ENCODE results near the gene SYNJ1. TPM values are rescaled to one million over a fixed set of nuclear protein-coding genes. Genes with fewer than 3 reads are reported as not detected.

SYNJ1 gene
- total and polyA plus RNA-seq, 9 of the 15 experiments (the other 6 are each of a cell fraction or from before 2014, with no cell fraction given) = 2.4 to 10.6 (median 5.6) TPM

DNA sequence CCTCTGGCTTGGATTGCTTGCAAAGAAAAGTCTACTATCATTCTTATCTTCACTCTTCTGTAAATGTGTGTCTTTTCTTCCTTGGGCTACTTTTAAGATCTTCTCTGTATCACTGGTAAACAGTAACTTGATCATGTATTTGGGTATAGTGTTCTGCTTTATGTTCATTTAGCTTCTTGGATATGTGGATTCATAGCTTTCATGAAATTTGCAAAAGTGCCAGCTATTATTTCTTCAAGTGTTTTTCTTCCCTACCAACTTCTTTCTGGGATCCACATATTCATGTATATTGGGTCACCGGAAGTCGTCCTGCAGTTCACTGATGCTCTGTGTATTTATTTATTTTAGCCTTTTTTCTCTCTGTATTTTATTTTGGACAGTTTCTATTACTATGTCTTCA is 11.3 kb downstream of the SYNJ1 start (continued):
- TF ChIP-seq, protein P1, sequence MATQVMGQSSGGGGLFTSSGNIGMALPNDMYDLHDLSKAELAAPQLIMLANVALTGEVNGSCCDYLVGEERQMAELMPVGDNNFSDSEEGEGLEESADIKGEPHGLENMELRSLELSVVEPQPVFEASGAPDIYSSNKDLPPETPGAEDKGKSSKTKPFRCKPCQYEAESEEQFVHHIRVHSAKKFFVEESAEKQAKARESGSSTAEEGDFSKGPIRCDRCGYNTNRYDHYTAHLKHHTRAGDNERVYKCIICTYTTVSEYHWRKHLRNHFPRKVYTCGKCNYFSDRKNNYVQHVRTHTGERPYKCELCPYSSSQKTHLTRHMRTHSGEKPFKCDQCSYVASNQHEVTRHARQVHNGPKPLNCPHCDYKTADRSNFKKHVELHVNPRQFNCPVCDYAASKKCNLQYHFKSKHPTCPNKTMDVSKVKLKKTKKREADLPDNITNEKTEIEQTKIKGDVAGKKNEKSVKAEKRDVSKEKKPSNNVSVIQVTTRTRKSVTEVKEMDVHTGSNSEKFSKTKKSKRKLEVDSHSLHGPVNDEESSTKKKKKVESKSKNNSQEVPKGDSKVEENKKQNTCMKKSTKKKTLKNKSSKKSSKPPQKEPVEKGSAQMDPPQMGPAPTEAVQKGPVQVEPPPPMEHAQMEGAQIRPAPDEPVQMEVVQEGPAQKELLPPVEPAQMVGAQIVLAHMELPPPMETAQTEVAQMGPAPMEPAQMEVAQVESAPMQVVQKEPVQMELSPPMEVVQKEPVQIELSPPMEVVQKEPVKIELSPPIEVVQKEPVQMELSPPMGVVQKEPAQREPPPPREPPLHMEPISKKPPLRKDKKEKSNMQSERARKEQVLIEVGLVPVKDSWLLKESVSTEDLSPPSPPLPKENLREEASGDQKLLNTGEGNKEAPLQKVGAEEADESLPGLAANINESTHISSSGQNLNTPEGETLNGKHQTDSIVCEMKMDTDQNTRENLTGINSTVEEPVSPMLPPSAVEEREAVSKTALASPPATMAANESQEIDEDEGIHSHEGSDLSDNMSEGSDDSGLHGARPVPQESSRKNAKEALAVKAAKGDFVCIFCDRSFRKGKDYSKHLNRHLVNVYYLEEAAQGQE (IDR thresholded peaks at IDR 0.05; ENCODE audit: borderline replicate concordance) = no peak
- TF ChIP-seq, protein P1 (CRISPR knock-in tag; IDR thresholded peaks at IDR 0.05; ENCODE audit: low read depth) = no peak
- TF ChIP-seq DEAF1 (CRISPR knock-in tag; IDR thresholded peaks at IDR 0.05) (no peak), ZFP1 (CRISPR knock-in tag; IDR thresholded peaks at IDR 0.05) (no peak), PHF21A (IDR thresholded peaks at IDR 0.05; ENCODE audit: borderline replicate concordance, low read depth) (no peak), SUPT5H (IDR thresholded peaks at IDR 0.05) (no peak), ZNF12 (CRISPR knock-in tag; IDR thresholded peaks at IDR 0.05) (no peak), FOXJ3 (CRISPR knock-in tag; IDR thresholded peaks at IDR 0.05) (no peak), ESRRB (CRISPR knock-in tag; IDR thresholded peaks at IDR 0.05; ENCODE audit: borderline replicate concordance) (no peak)
- TF ChIP-seq, protein P2, sequence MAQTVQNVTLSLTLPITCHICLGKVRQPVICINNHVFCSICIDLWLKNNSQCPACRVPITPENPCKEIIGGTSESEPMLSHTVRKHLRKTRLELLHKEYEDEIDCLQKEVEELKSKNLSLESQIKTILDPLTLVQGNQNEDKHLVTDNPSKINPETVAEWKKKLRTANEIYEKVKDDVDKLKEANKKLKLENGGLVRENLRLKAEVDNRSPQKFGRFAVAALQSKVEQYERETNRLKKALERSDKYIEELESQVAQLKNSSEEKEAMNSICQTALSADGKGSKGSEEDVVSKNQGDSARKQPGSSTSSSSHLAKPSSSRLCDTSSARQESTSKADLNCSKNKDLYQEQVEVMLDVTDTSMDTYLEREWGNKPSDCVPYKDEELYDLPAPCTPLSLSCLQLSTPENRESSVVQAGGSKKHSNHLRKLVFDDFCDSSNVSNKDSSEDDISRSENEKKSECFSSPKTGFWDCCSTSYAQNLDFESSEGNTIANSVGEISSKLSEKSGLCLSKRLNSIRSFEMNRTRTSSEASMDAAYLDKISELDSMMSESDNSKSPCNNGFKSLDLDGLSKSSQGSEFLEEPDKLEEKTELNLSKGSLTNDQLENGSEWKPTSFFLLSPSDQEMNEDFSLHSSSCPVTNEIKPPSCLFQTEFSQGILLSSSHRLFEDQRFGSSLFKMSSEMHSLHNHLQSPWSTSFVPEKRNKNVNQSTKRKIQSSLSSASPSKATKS (CRISPR knock-in tag; IDR thresholded peaks at IDR 0.05) = no peak
- TF ChIP-seq, protein P3, sequence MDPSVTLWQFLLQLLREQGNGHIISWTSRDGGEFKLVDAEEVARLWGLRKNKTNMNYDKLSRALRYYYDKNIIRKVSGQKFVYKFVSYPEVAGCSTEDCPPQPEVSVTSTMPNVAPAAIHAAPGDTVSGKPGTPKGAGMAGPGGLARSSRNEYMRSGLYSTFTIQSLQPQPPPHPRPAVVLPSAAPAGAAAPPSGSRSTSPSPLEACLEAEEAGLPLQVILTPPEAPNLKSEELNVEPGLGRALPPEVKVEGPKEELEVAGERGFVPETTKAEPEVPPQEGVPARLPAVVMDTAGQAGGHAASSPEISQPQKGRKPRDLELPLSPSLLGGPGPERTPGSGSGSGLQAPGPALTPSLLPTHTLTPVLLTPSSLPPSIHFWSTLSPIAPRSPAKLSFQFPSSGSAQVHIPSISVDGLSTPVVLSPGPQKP (CRISPR knock-in tag; IDR thresholded peaks at IDR 0.05) = no peak

Data from K562 (cell line).